Fibroblast of mammary gland (primary cell): Measurements from ENCODE around the gene CHD5.

Experiments
- DNase-seq: peaks from one replicate; pipeline ENCODE4 v3.0.0-alpha.2; 2010; ENCODE audit warnings: low read depth
- H3K4me3 ChIP-seq: 2 replicates; pipeline ENCODE4 v1.5.1; 2011; ENCODE audit warnings: low read depth, mild to moderate bottlenecking, low read length, moderate library complexity; ENCODE audit not compliant: control insufficient read depth
- TF ChIP-seq, protein P1 (sequence below): conservative IDR thresholded peaks from 2 replicates; pipeline ENCODE4 v1.5.1; 2011; ENCODE audit warnings: low read depth, low read length, inconsistent platforms; ENCODE audit not compliant: control insufficient read depth, insufficient read depth

CHD5 gene

GRCh38 chr1:6101826-6102531, 78.1 kb downstream of the CHD5 start:
- no peak for DNase-seq
- TF ChIP-seq, protein P1, sequence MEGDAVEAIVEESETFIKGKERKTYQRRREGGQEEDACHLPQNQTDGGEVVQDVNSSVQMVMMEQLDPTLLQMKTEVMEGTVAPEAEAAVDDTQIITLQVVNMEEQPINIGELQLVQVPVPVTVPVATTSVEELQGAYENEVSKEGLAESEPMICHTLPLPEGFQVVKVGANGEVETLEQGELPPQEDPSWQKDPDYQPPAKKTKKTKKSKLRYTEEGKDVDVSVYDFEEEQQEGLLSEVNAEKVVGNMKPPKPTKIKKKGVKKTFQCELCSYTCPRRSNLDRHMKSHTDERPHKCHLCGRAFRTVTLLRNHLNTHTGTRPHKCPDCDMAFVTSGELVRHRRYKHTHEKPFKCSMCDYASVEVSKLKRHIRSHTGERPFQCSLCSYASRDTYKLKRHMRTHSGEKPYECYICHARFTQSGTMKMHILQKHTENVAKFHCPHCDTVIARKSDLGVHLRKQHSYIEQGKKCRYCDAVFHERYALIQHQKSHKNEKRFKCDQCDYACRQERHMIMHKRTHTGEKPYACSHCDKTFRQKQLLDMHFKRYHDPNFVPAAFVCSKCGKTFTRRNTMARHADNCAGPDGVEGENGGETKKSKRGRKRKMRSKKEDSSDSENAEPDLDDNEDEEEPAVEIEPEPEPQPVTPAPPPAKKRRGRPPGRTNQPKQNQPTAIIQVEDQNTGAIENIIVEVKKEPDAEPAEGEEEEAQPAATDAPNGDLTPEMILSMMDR: no peak
- no peak overlapping the region for H3K4me3 ChIP-seq

- H3K4me3 ChIP-seq: no peak overlapping the region
- no peak for DNase-seq
- TF ChIP-seq, protein P1: no peak
These were observed 79.0 kb downstream of the CHD5 start for GRCh38 chr1:6100861-6101783.

- DNase-seq: no peak
- TF ChIP-seq, protein P1: no peak
- H3K4me3 ChIP-seq: no peak overlapping the region
These were observed 80.0 kb downstream of the CHD5 start for GRCh38 chr1:6099787-6100765.

DNA sequence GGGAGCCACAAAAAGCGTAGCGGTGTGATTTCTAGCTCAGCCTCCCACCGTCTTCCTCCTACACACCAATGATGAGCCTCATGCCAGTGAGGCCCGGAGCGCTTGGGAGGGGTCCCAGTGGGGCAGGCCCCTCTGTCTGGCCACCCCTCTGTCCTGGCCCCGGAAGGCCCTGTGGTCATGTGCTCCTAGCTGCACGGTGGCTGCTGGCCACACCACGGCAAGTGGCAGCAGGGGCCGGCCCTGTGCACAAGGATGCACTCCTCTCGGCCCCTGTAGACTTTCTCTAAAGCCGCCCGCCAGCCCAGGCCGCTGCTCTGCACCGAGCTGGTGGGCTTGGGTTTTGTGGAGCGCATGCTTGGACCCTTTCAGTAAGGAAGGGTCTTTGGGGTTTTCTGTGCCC, 80.8 kb downstream of the CHD5 start:
- no peak for DNase-seq
- no peak overlapping the region for H3K4me3 ChIP-seq
- TF ChIP-seq, protein P1: no peak

DNA sequence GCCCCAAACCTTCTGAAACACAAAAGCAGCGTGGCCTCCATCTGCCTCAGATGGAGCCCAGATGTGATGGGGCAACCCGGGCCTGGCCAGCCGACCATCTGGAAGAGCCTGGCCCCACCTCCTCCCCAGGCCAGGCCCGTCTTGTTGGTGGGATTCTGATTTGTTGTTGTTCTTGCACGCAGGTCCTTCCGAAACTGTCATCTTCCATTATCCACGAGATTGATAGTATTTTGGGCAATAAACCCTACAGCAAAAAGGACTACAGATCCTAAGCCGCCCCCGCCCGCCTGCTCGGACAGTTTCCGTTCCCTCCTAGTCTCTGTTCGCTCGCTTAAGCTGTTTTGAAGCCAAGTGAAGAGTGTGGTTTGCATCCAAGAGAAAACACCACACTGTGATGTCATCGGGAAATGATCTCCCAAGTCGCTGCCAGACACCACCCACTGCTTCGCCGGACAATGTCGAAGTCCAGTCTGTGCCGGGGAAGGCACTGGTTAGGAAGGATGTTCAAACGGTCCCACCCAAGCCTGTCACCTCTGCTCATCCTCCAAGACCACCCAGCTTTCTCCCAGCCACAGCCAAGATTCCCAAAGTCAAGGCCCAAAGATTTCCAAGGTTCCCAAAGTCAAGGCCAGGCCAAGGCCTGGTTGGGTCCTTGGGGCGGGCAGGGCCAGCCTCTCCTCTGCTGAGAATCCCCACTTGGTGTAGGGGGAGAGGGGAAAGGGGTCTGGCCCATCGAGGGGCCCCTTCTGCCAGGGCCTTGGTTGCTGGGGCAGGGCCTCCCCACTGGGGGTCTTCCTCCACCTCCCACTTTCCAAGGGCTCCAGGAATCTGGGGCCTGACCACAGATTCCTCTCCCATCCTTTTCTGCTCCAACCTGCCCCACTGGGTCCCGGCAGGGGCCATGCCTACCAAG, 81.6 kb downstream of the CHD5 start:
- TF ChIP-seq, protein P1: no peak
- DNase-seq: peak; percentile 96
- H3K4me3 ChIP-seq: no peak overlapping the region

DNA sequence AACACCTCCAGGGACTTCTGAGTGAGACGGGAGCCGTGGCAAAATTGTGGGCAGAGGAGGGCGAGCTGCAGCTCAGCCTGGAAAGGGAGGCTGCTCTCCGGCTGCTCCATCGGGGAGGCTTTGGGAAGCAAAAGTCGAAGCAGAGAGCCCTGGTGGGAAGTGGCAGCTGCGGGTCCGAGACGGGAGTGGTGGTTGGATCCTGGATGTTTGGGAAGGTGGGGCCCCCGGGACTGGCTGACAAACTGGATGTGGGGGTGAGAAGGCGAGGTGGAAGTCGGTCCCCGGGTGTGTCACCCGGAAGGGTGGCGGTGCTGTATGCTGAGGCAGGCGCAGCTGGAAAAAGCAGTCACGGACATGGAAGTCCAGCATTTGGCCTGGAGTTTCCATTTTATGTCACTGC, 82.3 kb downstream of the CHD5 start:
- DNase-seq: no peak
- H3K4me3 ChIP-seq: no peak overlapping the region
- TF ChIP-seq, protein P1: no peak
